GM20000 (cell line): Measurements from ENCODE around the gene DLG2.

Experiments used
- DNase-seq: peaks from one replicate; pipeline ENCODE4 v3.0.0; 2012; ENCODE audit warnings: low spot score
- TF ChIP-seq, protein P1 (sequence below): IDR thresholded peaks from 2 replicates; pipeline ENCODE4 v1.5.1; 2012; ENCODE audit warnings: mild to moderate bottlenecking, control low read depth; ENCODE audit errors: extremely low read depth, missing control alignments

DLG2 gene

DNA sequence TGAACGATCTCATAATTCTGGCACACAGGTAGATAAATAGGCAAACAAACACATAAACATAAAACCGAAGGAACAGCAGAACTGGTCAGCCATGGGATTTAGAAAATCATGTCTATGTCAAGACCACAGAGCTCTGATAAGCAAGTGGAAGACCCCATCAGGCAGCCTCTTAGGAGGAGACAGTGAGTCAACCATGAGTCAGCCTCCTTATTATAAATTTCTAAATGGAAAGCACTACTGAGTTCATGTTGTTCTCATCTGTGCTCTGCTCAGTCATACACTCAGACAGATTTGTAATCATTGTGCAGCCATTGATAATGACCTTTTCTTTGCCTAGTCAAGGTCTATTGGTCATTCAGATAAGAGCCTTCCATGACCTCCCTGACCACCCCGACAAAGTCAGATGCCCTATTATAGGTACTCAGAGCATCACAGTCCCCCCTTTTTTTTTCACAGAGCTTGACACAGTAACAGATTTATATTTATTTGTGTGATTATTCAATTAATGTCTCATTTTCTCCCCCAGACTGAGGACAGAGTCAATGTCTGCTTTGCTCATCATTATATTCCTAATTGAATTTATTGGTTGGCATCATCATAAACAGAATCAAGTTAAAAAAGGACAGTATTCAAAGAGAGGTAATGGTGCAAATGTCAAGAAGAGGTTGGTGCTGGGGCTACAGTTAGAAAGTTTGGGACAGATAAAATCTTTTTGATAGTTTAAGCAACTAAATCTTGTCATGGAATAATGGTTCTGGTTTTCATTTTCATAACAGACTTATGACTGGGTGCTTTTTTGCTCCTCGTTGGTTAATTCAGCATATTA is 1761.3 kb downstream of the DLG2 start:
- TF ChIP-seq, protein P1, sequence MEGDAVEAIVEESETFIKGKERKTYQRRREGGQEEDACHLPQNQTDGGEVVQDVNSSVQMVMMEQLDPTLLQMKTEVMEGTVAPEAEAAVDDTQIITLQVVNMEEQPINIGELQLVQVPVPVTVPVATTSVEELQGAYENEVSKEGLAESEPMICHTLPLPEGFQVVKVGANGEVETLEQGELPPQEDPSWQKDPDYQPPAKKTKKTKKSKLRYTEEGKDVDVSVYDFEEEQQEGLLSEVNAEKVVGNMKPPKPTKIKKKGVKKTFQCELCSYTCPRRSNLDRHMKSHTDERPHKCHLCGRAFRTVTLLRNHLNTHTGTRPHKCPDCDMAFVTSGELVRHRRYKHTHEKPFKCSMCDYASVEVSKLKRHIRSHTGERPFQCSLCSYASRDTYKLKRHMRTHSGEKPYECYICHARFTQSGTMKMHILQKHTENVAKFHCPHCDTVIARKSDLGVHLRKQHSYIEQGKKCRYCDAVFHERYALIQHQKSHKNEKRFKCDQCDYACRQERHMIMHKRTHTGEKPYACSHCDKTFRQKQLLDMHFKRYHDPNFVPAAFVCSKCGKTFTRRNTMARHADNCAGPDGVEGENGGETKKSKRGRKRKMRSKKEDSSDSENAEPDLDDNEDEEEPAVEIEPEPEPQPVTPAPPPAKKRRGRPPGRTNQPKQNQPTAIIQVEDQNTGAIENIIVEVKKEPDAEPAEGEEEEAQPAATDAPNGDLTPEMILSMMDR = no peak
- DNase-seq = no peak

DNA sequence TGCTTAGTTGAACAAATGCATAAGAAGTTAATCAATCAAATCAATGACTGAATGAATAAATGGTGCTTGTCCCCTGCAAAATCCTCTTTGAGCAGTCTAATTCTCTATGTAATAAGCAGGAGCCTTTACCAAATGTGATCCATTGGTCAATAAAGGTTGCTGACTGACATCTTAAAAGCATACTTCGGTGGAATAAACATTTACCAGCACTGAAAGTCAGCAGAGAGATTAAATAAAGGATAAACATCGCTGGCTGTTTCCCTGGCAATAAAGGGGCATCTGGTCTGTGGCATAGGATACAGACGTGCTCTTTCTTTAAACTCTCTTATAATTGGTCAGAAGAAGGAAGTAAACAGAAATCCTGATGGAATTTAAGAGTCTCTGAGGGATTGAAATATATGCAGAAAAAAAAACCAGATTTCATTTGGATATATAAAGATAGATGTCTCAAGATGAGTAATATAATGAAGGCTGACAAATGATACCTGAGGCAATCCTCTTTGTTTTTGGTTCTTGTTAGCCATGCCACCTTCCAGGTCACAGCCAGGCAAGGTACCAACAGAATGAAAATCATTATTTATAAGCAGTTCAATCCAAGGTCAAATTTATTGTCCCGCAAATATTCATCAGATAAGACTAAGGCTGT is 1762.6 kb downstream of the DLG2 start:
- DNase-seq = no peak
- TF ChIP-seq, protein P1 = no peak

DNA sequence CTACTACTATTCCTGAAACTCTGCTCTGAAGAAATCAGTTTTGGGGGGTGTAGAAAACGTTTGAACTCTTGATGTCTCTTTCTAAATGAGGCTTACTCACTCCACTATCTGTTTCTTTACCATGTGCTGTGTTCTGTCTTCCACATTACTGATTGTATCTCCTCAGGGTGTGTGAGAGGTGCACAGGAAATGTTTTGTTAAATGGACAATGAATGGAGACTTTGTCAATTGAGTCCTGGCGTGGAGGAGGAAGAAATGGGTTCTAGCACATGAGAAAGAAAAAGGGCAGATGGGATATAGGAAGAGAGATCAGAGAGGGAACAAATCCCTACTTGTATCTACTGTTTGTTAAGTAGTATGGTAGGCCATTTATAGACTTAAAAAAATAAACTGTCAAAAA is 1763.9 kb downstream of the DLG2 start:
- DNase-seq = no peak
- TF ChIP-seq, protein P1 = no peak

DNA sequence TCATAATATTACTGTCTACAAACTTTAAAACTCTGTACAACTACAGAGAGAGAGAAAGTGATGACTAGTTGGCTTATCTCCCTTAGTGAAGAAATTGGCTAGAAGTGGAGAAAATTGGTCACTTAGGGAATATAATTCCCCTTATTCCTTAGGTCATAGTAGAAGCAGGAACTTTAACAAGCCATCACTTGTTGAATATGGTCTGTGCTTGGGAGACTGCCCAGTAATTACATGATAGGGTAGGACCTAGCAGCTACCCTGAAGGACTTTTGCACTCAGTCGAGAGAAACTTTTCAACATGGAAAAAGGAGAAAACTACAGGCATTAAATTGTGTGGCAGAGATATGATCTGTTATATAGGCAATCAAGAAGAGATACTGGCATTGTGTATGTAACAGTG is 1764.5 kb downstream of the DLG2 start:
- TF ChIP-seq, protein P1 = no peak
- DNase-seq = no peak

DNA sequence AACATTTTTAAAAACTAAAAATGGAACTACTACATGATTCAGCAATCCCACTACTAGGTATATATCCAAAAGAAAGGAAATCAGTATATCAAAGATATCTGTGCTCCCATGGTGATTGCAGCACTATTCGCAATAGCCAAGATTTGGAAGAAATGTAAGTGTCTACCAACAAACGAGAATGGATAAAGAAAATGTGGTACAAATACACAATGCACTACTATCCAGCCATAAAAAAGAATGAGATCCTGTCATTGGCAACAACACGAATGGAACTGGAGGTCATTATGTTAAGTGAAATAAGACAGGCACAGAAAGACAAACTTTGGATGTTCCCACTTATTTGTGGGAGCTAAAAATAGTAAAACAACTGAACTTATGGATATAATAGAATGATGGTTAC is 1765.1 kb downstream of the DLG2 start:
- DNase-seq = no peak
- TF ChIP-seq, protein P1 = no peak

DNA sequence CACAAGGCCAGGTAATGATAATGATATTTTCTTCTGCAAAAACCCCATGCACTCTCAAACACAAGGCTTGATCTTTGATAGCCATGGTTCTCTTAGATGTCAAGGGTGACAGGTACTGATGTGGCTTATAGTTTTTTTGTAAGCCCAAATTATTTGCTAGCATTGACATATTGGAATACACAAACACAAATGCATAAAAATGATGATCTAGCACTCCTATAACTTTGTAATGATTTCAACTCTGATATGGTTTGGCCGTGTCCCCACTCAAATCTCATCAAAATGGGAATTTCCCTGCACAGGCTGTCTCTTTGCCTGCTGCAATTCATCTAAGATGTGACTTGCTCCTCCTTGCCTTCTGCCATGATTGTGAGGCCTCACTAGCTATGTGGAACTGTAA is 1768.5 kb downstream of the DLG2 start:
- DNase-seq = no peak
- TF ChIP-seq, protein P1 = no peak

DNA sequence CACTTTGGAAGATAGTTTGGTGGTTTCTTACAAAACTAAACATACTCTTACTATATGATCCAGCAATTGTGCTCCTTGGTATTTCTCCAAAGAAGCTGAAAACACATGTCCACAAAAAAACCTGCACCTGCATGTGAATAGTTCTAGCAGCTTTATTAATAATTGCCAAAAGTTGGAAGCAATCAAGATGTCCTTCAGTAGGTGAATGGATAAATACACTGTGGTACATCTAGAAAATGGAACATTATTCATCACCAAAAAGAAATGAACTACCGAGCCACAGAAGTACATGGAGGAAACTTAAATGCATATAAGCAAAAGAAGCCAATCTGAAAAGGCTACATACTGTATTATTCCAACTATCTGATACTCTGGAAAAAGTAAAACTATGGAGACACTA is 1771.9 kb downstream of the DLG2 start:
- TF ChIP-seq, protein P1 = no peak
- no peak for DNase-seq
